DOHH2 (cell line): ENCODE data around the gene CMIP.

Experiments
- EZH2phosphoT487 ChIP-seq: fragments of 200-600 bp; sonication (generic); IDR thresholded peaks from 2 replicates; pipeline ENCODE4 v1.6.1; 2017; ENCODE audit warnings: borderline replicate concordance, mild to moderate bottlenecking, antibody characterized with exemption, low read length, moderate library complexity, mixed read lengths
- TF ChIP-seq, protein P1 (sequence below): fragments of 200-600 bp; sonication (generic); IDR thresholded peaks from one replicate; pipeline ENCODE4 v1.5.1; 2014; ENCODE audit warnings: antibody characterized with exemption, mild to moderate bottlenecking, low read depth, low read length; ENCODE audit not compliant: poor library complexity, severe bottlenecking

DNA sequence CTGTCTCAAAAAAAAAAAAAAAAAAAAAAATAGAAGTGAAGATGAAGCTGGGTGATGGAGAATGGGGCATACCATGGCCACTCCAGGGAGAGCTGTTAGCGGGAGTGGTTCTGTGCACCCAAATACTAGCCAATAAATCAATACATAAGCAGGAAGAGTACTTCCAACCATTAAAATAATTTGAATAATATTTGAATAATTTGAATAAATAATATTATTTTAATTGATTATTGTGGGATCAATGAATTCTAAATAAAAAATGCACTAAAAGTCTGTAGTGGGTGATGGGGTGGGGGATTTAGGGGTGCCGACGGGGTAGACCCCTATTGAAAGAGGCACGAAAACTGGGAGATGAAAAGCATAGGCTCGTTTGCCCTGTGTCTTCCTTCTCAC, 41.4 kb upstream of the CMIP start:
- TF ChIP-seq, protein P1, sequence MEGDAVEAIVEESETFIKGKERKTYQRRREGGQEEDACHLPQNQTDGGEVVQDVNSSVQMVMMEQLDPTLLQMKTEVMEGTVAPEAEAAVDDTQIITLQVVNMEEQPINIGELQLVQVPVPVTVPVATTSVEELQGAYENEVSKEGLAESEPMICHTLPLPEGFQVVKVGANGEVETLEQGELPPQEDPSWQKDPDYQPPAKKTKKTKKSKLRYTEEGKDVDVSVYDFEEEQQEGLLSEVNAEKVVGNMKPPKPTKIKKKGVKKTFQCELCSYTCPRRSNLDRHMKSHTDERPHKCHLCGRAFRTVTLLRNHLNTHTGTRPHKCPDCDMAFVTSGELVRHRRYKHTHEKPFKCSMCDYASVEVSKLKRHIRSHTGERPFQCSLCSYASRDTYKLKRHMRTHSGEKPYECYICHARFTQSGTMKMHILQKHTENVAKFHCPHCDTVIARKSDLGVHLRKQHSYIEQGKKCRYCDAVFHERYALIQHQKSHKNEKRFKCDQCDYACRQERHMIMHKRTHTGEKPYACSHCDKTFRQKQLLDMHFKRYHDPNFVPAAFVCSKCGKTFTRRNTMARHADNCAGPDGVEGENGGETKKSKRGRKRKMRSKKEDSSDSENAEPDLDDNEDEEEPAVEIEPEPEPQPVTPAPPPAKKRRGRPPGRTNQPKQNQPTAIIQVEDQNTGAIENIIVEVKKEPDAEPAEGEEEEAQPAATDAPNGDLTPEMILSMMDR, result no peak
- no peak for TF ChIP-seq EZH2phosphoT487
